ENCODE data around the gene SERBP1. TPM values are rescaled to one million over a fixed set of nuclear protein-coding genes. Genes with fewer than 3 reads are reported as not detected.

The SERBP1 gene
- total RNA-seq, 1 experiment from 2014 or later: 447 TPM

- Histone ChIP-seq H3K36me3 (ENCODE audit: insufficient read depth, low read length, poor library complexity, severe bottlenecking) (peaks cover 4% of the 10 kb centered on the region), H3K4me3 (ENCODE audit: low read depth, low read length, poor library complexity, severe bottlenecking) (no peak overlapping the region), H3K4me1 (ENCODE audit: insufficient read depth, low read length, poor library complexity, severe bottlenecking) (no peaks in the 10 kb centered on the region), H3K27ac (ENCODE audit: low read depth, low read length, poor library complexity, severe bottlenecking) (no peak overlapping the region), H3K27me3 (replicated peaks; ENCODE audit: insufficient read depth, low read depth, low read length, poor library complexity) (no peaks in the 10 kb centered on the region), H3K9me3 (ENCODE audit: low read depth, low read length, poor library complexity, severe bottlenecking) (no peaks in the 10 kb centered on the region)
- no TSS peak for BruUV-seq (replicated peaks)
- ChIA-PET POLR2A (ENCODE audit: low non-redundant PET) (no interaction called here), CTCF (no interaction called here)
- intact Hi-C loops (cut with micrococcal nuclease; ENCODE audit: unreplicated experiment): no loop called here
- no peak for DNase-seq (ENCODE audit: low spot score)
- TF ChIP-seq CTCF (conservative IDR thresholded peaks at IDR 0.05; ENCODE audit: low read depth, low read length) (no peak), EZH2 (IDR thresholded peaks at IDR 0.05; ENCODE audit: borderline replicate concordance, low read depth, low read length, poor library complexity, severe bottlenecking) (no peak)
These were observed 37.0 kb downstream of the SERBP1 start for GRCh38 chr1:67393240-67393639.

GRCh38 chr1:67390041-67390887 is 39.9 kb downstream of the SERBP1 start:
- peak; percentile 49 for DNase-seq (ENCODE audit: low spot score)
- Histone ChIP-seq H3K4me3 (ENCODE audit: low read depth, low read length, poor library complexity, severe bottlenecking) (no peak overlapping the region), H3K27ac (ENCODE audit: low read depth, low read length, poor library complexity, severe bottlenecking) (no peak overlapping the region), H3K4me1 (ENCODE audit: insufficient read depth, low read length, poor library complexity, severe bottlenecking) (no peaks in the 10 kb centered on the region), H3K9me3 (ENCODE audit: low read depth, low read length, poor library complexity, severe bottlenecking) (peaks cover 5% of the 10 kb centered on the region), H3K36me3 (ENCODE audit: insufficient read depth, low read length, poor library complexity, severe bottlenecking) (peaks cover 3% of the 10 kb centered on the region), H3K27me3 (replicated peaks; ENCODE audit: insufficient read depth, low read depth, low read length, poor library complexity) (no peaks in the 10 kb centered on the region)
- intact Hi-C loops (cut with micrococcal nuclease; ENCODE audit: unreplicated experiment): no loop called here
- ChIA-PET POLR2A (ENCODE audit: low non-redundant PET) (interaction anchor here (0.6 kb wide), 1 partner anchor 1879 kb away, joined by 3 read pairs; no protein-coding TSS in a partner anchor), CTCF (no interaction called here)
- no TSS peak for BruUV-seq (replicated peaks)
- no peak for TF ChIP-seq EZH2 (IDR thresholded peaks at IDR 0.05; ENCODE audit: borderline replicate concordance, low read depth, low read length, poor library complexity, severe bottlenecking)
- no peak for TF ChIP-seq CTCF (conservative IDR thresholded peaks at IDR 0.05; ENCODE audit: low read depth, low read length)

GRCh38 chr1:67383999-67384638 is 46.1 kb downstream of the SERBP1 start:
- POLR2A ChIA-PET (ENCODE audit: low non-redundant PET): no interaction called here
- Histone ChIP-seq H3K4me3 (ENCODE audit: low read depth, low read length, poor library complexity, severe bottlenecking) (no peak overlapping the region), H3K27me3 (replicated peaks; ENCODE audit: insufficient read depth, low read depth, low read length, poor library complexity) (no peaks in the 10 kb centered on the region), H3K36me3 (ENCODE audit: insufficient read depth, low read length, poor library complexity, severe bottlenecking) (peaks cover 3% of the 10 kb centered on the region), H3K9me3 (ENCODE audit: low read depth, low read length, poor library complexity, severe bottlenecking) (peaks cover 6% of the 10 kb centered on the region), H3K4me1 (ENCODE audit: insufficient read depth, low read length, poor library complexity, severe bottlenecking) (no peaks in the 10 kb centered on the region), H3K27ac (ENCODE audit: low read depth, low read length, poor library complexity, severe bottlenecking) (no peak overlapping the region)
- CTCF ChIA-PET: no interaction called here
- TF ChIP-seq CTCF (conservative IDR thresholded peaks at IDR 0.05; ENCODE audit: low read depth, low read length) (no peak), EZH2 (IDR thresholded peaks at IDR 0.05; ENCODE audit: borderline replicate concordance, low read depth, low read length, poor library complexity, severe bottlenecking) (no peak)
- no peak for DNase-seq (ENCODE audit: low spot score)
- intact Hi-C loops (cut with micrococcal nuclease; ENCODE audit: unreplicated experiment): no loop called here
- BruUV-seq (replicated peaks): no TSS peak

Measured in A673 (cell line).